PC-9 (cell line): ENCODE results near the gene NKAIN2. TPM values are rescaled to one million over a fixed set of nuclear protein-coding genes. Genes with fewer than 3 reads are reported as not detected.

ENCODE experiments used
- BruUV-seq: library from RNA; stranded (reverse); fragments of 400-500 nt; replicated peaks from 2 replicates; lab custom pipeline; 2021; lab: Mats Ljungman, UMichigan
- CTCF ChIA-PET: fragments of 300-600 bp; sonication (Branson Sonifier 250); formaldehyde crosslinking; loops from one replicate; lab custom pipeline; 2022; ENCODE audit warnings: antibody characterized with exemption; lab: Charles Lee
- POLR2A ChIA-PET: fragments of 300-600 bp; sonication (Branson Sonifier 250); formaldehyde crosslinking; loops from one replicate; lab custom pipeline; 2022; ENCODE audit warnings: antibody characterized with exemption; ENCODE audit not compliant: unreplicated experiment; lab: Charles Lee
- DNase-seq, 2 experiments: peaks; one replicate each; pipeline versions ENCODE4 v3.0.0 to v3.0.0-alpha.2; 2015 to 2022; ENCODE audit warnings: mixed read lengths in 1 of 2
- H2AFZ ChIP-seq: fragments of 200-600 bp; sonication (generic); 2 replicates; pipeline ENCODE4 v1.8.1; 2017; ENCODE audit warnings: antibody characterized with exemption
- H3F3A ChIP-seq: fragments of 200-600 bp; sonication (generic); 2 replicates; pipeline ENCODE4 v1.8.1; 2017; ENCODE audit warnings: antibody characterized with exemption, mild to moderate bottlenecking, low read depth; ENCODE audit not compliant: insufficient read depth
- H3K27ac ChIP-seq: fragments of 200-600 bp; sonication (generic); 2 replicates; pipeline ENCODE4 v1.6.1; 2016; ENCODE audit warnings: mixed run types
- H3K27me3 ChIP-seq: fragments of 200-600 bp; sonication (generic); 2 replicates; pipeline ENCODE4 v1.6.1; 2016; ENCODE audit warnings: low read depth, mixed run types; ENCODE audit not compliant: insufficient read depth
- H3K36me3 ChIP-seq: fragments of 200-600 bp; sonication (generic); 2 replicates; pipeline ENCODE4 v1.6.1; 2016; ENCODE audit warnings: low read depth, mixed run types
- H3K4me1 ChIP-seq: fragments of 200-600 bp; sonication (generic); replicated peaks from 2 replicates; pipeline ENCODE4 v1.6.1; 2016; ENCODE audit warnings: mixed run types; ENCODE audit not compliant: insufficient read depth
- H3K4me2 ChIP-seq: fragments of 200-600 bp; sonication (generic); 2 replicates; pipeline ENCODE4 v1.6.1; 2017; ENCODE audit warnings: mixed run types
- H3K4me3 ChIP-seq: fragments of 200-600 bp; sonication (generic); 2 replicates; pipeline ENCODE4 v1.6.1; 2016; ENCODE audit warnings: mixed run types
- H3K79me2 ChIP-seq: fragments of 200-600 bp; sonication (generic); 2 replicates; pipeline ENCODE4 v1.6.1; 2017; ENCODE audit warnings: low read depth, mixed run types
- H3K9me2 ChIP-seq: fragments of 200-600 bp; sonication (generic); 2 replicates; pipeline ENCODE4 v1.8.1; 2017; ENCODE audit warnings: mild to moderate bottlenecking; ENCODE audit not compliant: insufficient read depth
- H3K9me3 ChIP-seq: fragments of 200-600 bp; sonication (generic); 2 replicates; pipeline ENCODE4 v1.8.1; 2016; ENCODE audit warnings: low read depth; ENCODE audit not compliant: insufficient read depth
- H4K20me1 ChIP-seq: fragments of 200-600 bp; sonication (generic); 2 replicates; pipeline ENCODE4 v1.8.1; 2017; ENCODE audit not compliant: insufficient read depth
- EZH2 ChIP-seq: fragments of 200-600 bp; sonication (generic); IDR thresholded peaks from 2 replicates; pipeline ENCODE4 v1.8.0; 2017; ENCODE audit warnings: antibody characterized with exemption, low read depth
- intact Hi-C: fragments of 100-400 bp; cut with micrococcal nuclease; formaldehyde crosslinking; loops from one replicate; pipeline ENCODE4 v1.10.0; 2022; ENCODE audit not compliant: unreplicated experiment
- total RNA-seq: library from RNA; stranded (reverse); gene quantifications from 2 replicates; pipeline ENCODE4 v1.2.3, GENCODE V29; 2021
- TF ChIP-seq, protein P1 (sequence below): fragments of 200-600 bp; sonication (generic); conservative IDR thresholded peaks from 2 replicates; pipeline ENCODE4 v1.6.1; 2017; ENCODE audit warnings: mixed run types, antibody characterized with exemption, mild to moderate bottlenecking, moderate library complexity

NKAIN2 gene
- total RNA-seq, 1 experiment from 2014 or later: not detected

DNA sequence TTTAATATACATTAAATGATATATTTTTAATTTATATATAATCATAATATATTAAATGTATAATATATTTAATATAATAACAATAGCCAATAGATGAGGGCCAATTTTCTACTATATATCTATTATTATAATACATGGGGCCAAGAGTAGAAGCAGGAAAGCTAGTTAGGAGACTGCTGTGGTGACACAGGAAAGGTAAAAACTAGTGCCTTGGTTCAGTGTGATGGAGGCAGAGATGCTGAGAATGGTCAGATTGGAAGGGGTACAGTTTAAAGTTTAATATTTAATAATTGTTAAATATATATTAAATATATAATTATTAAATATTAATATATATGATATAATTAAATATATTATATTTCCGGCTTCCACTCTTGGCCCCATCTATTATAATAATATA, 1055.7 kb downstream of the NKAIN2 start:
- POLR2A ChIA-PET: no interaction called here
- Histone ChIP-seq H3K4me3 (no peak overlapping the region), H3K27ac (no peak overlapping the region), H3K9me2 (no peaks in the 10 kb centered on the region), H3K27me3 (no peaks in the 10 kb centered on the region), H3F3A (no peaks in the 10 kb centered on the region), H3K9me3 (peaks cover 4% of the 10 kb centered on the region), H3K4me1 (no peaks in the 10 kb centered on the region), H3K79me2 (no peaks in the 10 kb centered on the region), H4K20me1 (no peaks in the 10 kb centered on the region), H3K36me3 (no peaks in the 10 kb centered on the region), H2AFZ (no peak overlapping the region), H3K4me2 (no peak overlapping the region)
- TF ChIP-seq, protein P1, sequence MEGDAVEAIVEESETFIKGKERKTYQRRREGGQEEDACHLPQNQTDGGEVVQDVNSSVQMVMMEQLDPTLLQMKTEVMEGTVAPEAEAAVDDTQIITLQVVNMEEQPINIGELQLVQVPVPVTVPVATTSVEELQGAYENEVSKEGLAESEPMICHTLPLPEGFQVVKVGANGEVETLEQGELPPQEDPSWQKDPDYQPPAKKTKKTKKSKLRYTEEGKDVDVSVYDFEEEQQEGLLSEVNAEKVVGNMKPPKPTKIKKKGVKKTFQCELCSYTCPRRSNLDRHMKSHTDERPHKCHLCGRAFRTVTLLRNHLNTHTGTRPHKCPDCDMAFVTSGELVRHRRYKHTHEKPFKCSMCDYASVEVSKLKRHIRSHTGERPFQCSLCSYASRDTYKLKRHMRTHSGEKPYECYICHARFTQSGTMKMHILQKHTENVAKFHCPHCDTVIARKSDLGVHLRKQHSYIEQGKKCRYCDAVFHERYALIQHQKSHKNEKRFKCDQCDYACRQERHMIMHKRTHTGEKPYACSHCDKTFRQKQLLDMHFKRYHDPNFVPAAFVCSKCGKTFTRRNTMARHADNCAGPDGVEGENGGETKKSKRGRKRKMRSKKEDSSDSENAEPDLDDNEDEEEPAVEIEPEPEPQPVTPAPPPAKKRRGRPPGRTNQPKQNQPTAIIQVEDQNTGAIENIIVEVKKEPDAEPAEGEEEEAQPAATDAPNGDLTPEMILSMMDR: no peak
- TF ChIP-seq EZH2: no peak
- CTCF ChIA-PET: no interaction called here
- BruUV-seq: no TSS peak
- DNase-seq: no peak
- intact Hi-C loops: no loop called here

DNA sequence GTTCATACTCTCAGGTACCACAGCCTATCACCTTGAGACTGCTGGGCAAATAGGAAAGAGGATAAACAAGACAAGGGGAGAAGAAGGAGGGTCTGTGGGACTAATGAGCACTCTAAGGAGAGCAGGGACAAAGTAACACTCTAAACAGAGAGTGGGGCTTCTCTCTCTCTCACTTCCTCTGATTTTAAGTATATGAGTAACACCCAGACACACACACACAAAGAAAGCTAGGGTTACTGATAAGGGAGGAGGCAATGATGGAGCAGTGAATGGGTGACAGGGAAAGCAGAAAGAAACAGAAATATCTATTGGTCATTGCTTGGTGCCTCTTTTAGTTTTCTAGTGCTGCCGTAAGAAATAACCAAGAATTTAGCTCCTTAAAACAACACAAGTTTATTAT, 1062.4 kb downstream of the NKAIN2 start:
- H3K9me2 ChIP-seq: no peaks in the 10 kb centered on the region
- H3K36me3 ChIP-seq: no peaks in the 10 kb centered on the region
- H3K79me2 ChIP-seq: no peaks in the 10 kb centered on the region
- CTCF ChIA-PET: no interaction called here
- no peaks in the 10 kb centered on the region for H4K20me1 ChIP-seq
- H3K4me3 ChIP-seq: no peak overlapping the region
- no peak for DNase-seq
- H3K4me2 ChIP-seq: no peak overlapping the region
- H2AFZ ChIP-seq: no peak overlapping the region
- H3K27me3 ChIP-seq: no peaks in the 10 kb centered on the region
- H3K27ac ChIP-seq: no peak overlapping the region
- H3K4me1 ChIP-seq: no peaks in the 10 kb centered on the region
- H3F3A ChIP-seq: no peaks in the 10 kb centered on the region
- POLR2A ChIA-PET: no interaction called here
- intact Hi-C loops: no loop called here
- H3K9me3 ChIP-seq: peaks cover under 1% of the 10 kb centered on the region
- TF ChIP-seq, protein P1: no peak
- no peak for TF ChIP-seq EZH2
- no TSS peak for BruUV-seq

DNA sequence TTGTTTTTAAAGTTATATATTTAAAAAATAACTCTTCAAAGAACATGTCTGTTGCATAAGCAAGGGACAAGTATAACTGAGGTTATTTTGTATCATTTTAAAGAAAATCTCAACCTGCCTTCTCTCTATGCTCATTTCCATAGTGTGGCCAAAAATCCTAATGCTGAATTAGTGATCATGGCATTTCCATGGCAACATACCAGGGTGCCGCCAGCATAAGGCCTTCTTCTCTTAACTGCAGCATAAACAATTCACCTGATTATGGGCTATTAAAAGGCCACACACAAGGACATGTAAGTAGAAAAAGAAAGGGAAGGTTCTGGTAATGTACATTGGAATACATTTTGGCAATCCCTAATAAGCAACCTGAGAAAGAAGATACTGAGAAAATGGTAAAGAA, 1063.5 kb downstream of the NKAIN2 start:
- Histone ChIP-seq H2AFZ (no peak overlapping the region), H3K9me2 (no peaks in the 10 kb centered on the region), H3K4me3 (no peak overlapping the region), H4K20me1 (no peaks in the 10 kb centered on the region), H3K79me2 (no peaks in the 10 kb centered on the region), H3K36me3 (no peaks in the 10 kb centered on the region), H3K4me1 (no peaks in the 10 kb centered on the region), H3K27ac (no peak overlapping the region), H3F3A (no peaks in the 10 kb centered on the region), H3K4me2 (no peak overlapping the region), H3K9me3 (no peaks in the 10 kb centered on the region; the same call in 1 of the 2 replicates), H3K27me3 (no peaks in the 10 kb centered on the region)
- no peak for DNase-seq
- intact Hi-C loops: no loop called here
- no TSS peak for BruUV-seq
- ChIA-PET POLR2A (no interaction called here), CTCF (no interaction called here)
- TF ChIP-seq EZH2: no peak
- TF ChIP-seq, protein P1: no peak
